Aorta (tissue), 5 donors: ENCODE measurements around the gene RBBP8NL. TPM values are rescaled to one million over a fixed set of nuclear protein-coding genes. Genes with fewer than 3 reads are reported as not detected.
A peak's percentile ranks its signal among the peaks of the same experiment; 100 is the strongest.

Source experiments
- ATAC-seq: fragments of 200-7000 bp; cut with Tn5 transposase; one replicate; pipeline ENCODE4 v1.9.1; 2022; ENCODE audit warnings: moderate library complexity; ENCODE audit not compliant: low FRiP score
- DNase-seq, 2 donors: peaks; one replicate each; pipeline ENCODE4 v3.0.0-alpha.2; 2020
- H3K27ac ChIP-seq, 2 donors: one replicate each; pipeline ENCODE4 v1.5.1; 2013; ENCODE audit warnings: low read length in 2 of 2, mild to moderate bottlenecking in 2 of 2, moderate library complexity in 2 of 2, control low read depth in 1 of 2, inconsistent platforms in 1 of 2, low read depth in 1 of 2
- H3K27me3 ChIP-seq, 2 donors: one replicate each; pipeline ENCODE4 v1.6.1; 2013; ENCODE audit warnings: control low read depth in 1 of 2, low read length in 1 of 2, mild to moderate bottlenecking in 1 of 2, moderate library complexity in 1 of 2; ENCODE audit not compliant: insufficient read depth in 2 of 2, control insufficient read depth in 1 of 2
- H3K36me3 ChIP-seq, 2 donors: one replicate each; pipeline ENCODE4 v1.6.1; 2013; ENCODE audit warnings: control low read depth in 1 of 2, low read length in 1 of 2, mild to moderate bottlenecking in 1 of 2; ENCODE audit not compliant: insufficient read depth in 2 of 2, control insufficient read depth in 1 of 2
- H3K4me1 ChIP-seq, 2 donors: one replicate each; pipeline ENCODE4 v1.6.1; 2013; ENCODE audit warnings: low read length in 2 of 2, control low read depth in 1 of 2, mild to moderate bottlenecking in 1 of 2, moderate library complexity in 1 of 2; ENCODE audit not compliant: insufficient read depth in 2 of 2, control insufficient read depth in 1 of 2
- H3K4me3 ChIP-seq, 2 donors: one replicate each; pipeline ENCODE4 v1.5.1; 2013; ENCODE audit warnings: low read length in 2 of 2, control low read depth in 1 of 2, mild to moderate bottlenecking in 1 of 2
- H3K9me3 ChIP-seq: one replicate; pipeline ENCODE4 v1.6.1; 2013; ENCODE audit warnings: mild to moderate bottlenecking, low read length; ENCODE audit not compliant: control insufficient read depth
- WGBS, 2 donors: extraction: QIAGEN DNeasy Blood & Tissue Kit; methylation state at CpG; one replicate each; pipeline ENCODE4 v1.1.7; 2013; 5-methylcytosine and 5-hydroxymethylcytosine counted together
- intact Hi-C, 2 donors: fragments of 100-400 bp; cut with DNase I; formaldehyde crosslinking; loops; one replicate each; pipeline versions ENCODE4 v1.14.2 to v1.15.0; 2022
- long read RNA-seq, 2 donors: library from polyadenylated mRNA; unstranded; transcript quantifications; one replicate each; pipeline ENCODE4 v2.0.0, GENCODE V29; 2020 to 2021
- polyA plus RNA-seq, 2 donors: library from polyadenylated mRNA; stranded (reverse); fragments of 200-250 nt; gene quantifications; one replicate each; pipeline ENCODE4 v1.2.3, GENCODE V29; 2013
- total RNA-seq, 2 donors: library from RNA; stranded (reverse); fragmentation: NEBNext Ultra II Directional; extraction: Animal tissue kit (Norgen Biotek cat#: 25700); gene quantifications; one replicate each; pipeline ENCODE4 v1.2.1, GENCODE V29; 2021
- donor health status: healthy with polysubstance abuse.
- donor health status: Bipolar disorder and iron deficiency.
- donor health status: DM: no; HTN: no; CAD: no.
- donor health status: DM: no; HTN: no; CAD: no.
- donor health status: DM: yes; HTN: yes; CAD: no.

The RBBP8NL gene
- total RNA-seq (not detected), polyA plus RNA-seq (1 to 10 TPM in 1 of 2 donors, not detected in 1; 1.6 TPM)
- long read RNA-seq, donor 1: 0 reads
- long read RNA-seq, donor 2: 0 reads

- no peaks in the 10 kb centered on the region for H3K4me1 ChIP-seq
- H3K27ac ChIP-seq: no peak within 1 kb of the TSS
- H3K27me3 ChIP-seq: no peaks in the 10 kb centered on the region
- no peaks in the 10 kb centered on the region for H3K9me3 ChIP-seq
- no peak for ATAC-seq
- no peaks in the 10 kb centered on the region for H3K36me3 ChIP-seq
- DNase-seq: no peak
- H3K4me3 ChIP-seq: no peak within 1 kb of the TSS
- WGBS, 2 donors: 84 to 85% methylated on average over 28 of the region's 28 CpGs
- intact Hi-C loops: no loop called here
Measured at GRCh38 chr20:62427172-62428001, at the start of gene RBBP8NL. Gene RBBP8NL, minus strand, starts transcription at chr20:62427539. Its CDS starts 7,892 bp downstream, at chr20:62419647.

GRCh38 chr20:62476056-62476838 lies 48.9 kb upstream of the RBBP8NL start:
- peak; percentile 49 for ATAC-seq
- DNase-seq: no peak
- Histone ChIP-seq H3K27ac (no peak overlapping the region), H3K9me3 (no peaks in the 10 kb centered on the region), H3K27me3 (no peaks in the 10 kb centered on the region), H3K4me1 (no peaks in the 10 kb centered on the region), H3K4me3 (peak overlapping the region; percentile 19 to 32), H3K36me3 (no peaks in the 10 kb centered on the region)
- WGBS, 2 donors: 5% methylated on average over 60 to 82 of the region's 82 CpGs
- intact Hi-C loops: no loop called here

GRCh38 chr20:62475772-62476055 lies 48.4 kb upstream of the RBBP8NL start, which contains the start of gene GATA5:
Gene GATA5, minus strand, starts transcription at chr20:62475995. Its CDS starts 474 bp downstream, at chr20:62475521.
- H3K9me3 ChIP-seq: no peaks in the 10 kb centered on the region
- intact Hi-C loops: no loop called here
- H3K36me3 ChIP-seq: no peaks in the 10 kb centered on the region
- no peak within 1 kb of the TSS for H3K27ac ChIP-seq
- ATAC-seq: no peak
- peak within 1 kb of the TSS; percentile 19 to 32 for H3K4me3 ChIP-seq
- no peaks in the 10 kb centered on the region for H3K4me1 ChIP-seq
- DNase-seq: no peak
- H3K27me3 ChIP-seq: no peaks in the 10 kb centered on the region
- WGBS, 2 donors: 0 to 1% methylated on average over 16 to 37 of the region's 37 CpGs

GRCh38 chr20:62475027-62475771 lies 47.9 kb upstream of the RBBP8NL start:
- no peak for DNase-seq
- ATAC-seq: no peak
- Histone ChIP-seq H3K27ac (no peak overlapping the region), H3K36me3 (no peaks in the 10 kb centered on the region), H3K4me3 (peak overlapping the region; percentile 19 to 32), H3K4me1 (no peaks in the 10 kb centered on the region), H3K27me3 (no peaks in the 10 kb centered on the region), H3K9me3 (no peaks in the 10 kb centered on the region)
- intact Hi-C loops: no loop called here
- WGBS, 2 donors: 12 to 19% methylated on average over 80 to 93 of the region's 93 CpGs

GRCh38 chr20:62474604-62475026 lies 47.3 kb upstream of the RBBP8NL start:
- WGBS, 2 donors: 67 to 82% methylated on average over 25 of the region's 25 CpGs
- Histone ChIP-seq H3K36me3 (no peaks in the 10 kb centered on the region), H3K4me3 (no peak overlapping the region), H3K4me1 (no peaks in the 10 kb centered on the region), H3K9me3 (no peaks in the 10 kb centered on the region), H3K27ac (no peak overlapping the region), H3K27me3 (no peaks in the 10 kb centered on the region)
- intact Hi-C loops: no loop called here
- ATAC-seq (no peak), DNase-seq (no peak)

- ATAC-seq: no peak
- Histone ChIP-seq H3K4me3 (no peak overlapping the region), H3K27ac (no peak overlapping the region), H3K4me1 (no peaks in the 10 kb centered on the region), H3K9me3 (no peaks in the 10 kb centered on the region), H3K27me3 (no peaks in the 10 kb centered on the region), H3K36me3 (no peaks in the 10 kb centered on the region)
- WGBS, 2 donors: 68 to 89% methylated on average over 39 to 52 of the region's 52 CpGs
- intact Hi-C loops: no loop called here
- DNase-seq: no peak
Measured at GRCh38 chr20:62473717-62474603, 46.6 kb upstream of the RBBP8NL start.

GRCh38 chr20:62472941-62473585 lies 45.7 kb upstream of the RBBP8NL start:
- DNase-seq: no peak
- Histone ChIP-seq H3K36me3 (no peaks in the 10 kb centered on the region), H3K4me3 (no peak overlapping the region), H3K27ac (no peak overlapping the region), H3K27me3 (no peaks in the 10 kb centered on the region), H3K4me1 (no peaks in the 10 kb centered on the region), H3K9me3 (no peaks in the 10 kb centered on the region)
- no peak for ATAC-seq
- intact Hi-C loops: no loop called here
- WGBS, 2 donors: 77 to 84% methylated on average over 30 of the region's 30 CpGs
